Activated CD4-positive, alpha-beta T cell treated with anti-CD3 and anti-CD28 coated beads, Interleukin-2, amount 50 U/mL, for 48 hours (primary cell): ENCODE data around the gene CST5.
"Not testable (repeated sequence)": the region's sequence is repeated elsewhere in the genome, so short reads cannot be mapped to it uniquely, and the experiment has no call there.

Experiments used
- DNase-seq, 2 experiments: peaks; one replicate each; pipeline ENCODE4 v3.0.0-alpha.2; 2020

CST5 gene

GRCh38 chr20:23832775-23833513, 46.6 kb downstream of the CST5 start:
- DNase-seq = no peak

- not testable (repeated sequence) for DNase-seq
These were observed 47.6 kb downstream of the CST5 start for GRCh38 chr20:23831961-23832360.

GRCh38 chr20:23826541-23827021, 53.0 kb downstream of the CST5 start, which contains the start of gene CST2:
Gene CST2 (minus strand): TSS chr20:23826729. CDS start chr20:23826660, 69 bp downstream.
- no peak for DNase-seq
